Esophagus squamous epithelium (tissue), 5 donors: ENCODE measurements around the gene DCUN1D2. TPM values are rescaled to one million over a fixed set of nuclear protein-coding genes. Genes with fewer than 3 reads are reported as not detected.

ENCODE experiments used
- DNase-seq: peaks from one replicate; lab custom pipeline; 2025; lab: John Stamatoyannopoulos, UW
- H3K27ac ChIP-seq, 4 donors: fragments of 200-600 bp; sonication (generic); one replicate each; pipeline ENCODE4 v1.5.1; 2016 to 2019; ENCODE audit warnings: mild to moderate bottlenecking in 1 of 4
- H3K27me3 ChIP-seq, 4 donors: fragments of 200-600 bp; sonication (generic); 1 replicate in 3 of 4; 2 replicates in 1 of 4; pipeline versions ENCODE4 v1.5.1 to v1.6.0; 2017 to 2021; ENCODE audit warnings: antibody characterized with exemption in 1 of 4
- H3K36me3 ChIP-seq, 3 donors: fragments of 200-600 bp; sonication (generic); one replicate each; pipeline ENCODE4 v1.5.1; 2016 to 2019
- H3K4me1 ChIP-seq, 3 donors: fragments of 200-600 bp; sonication (generic); one replicate each; pipeline ENCODE4 v1.5.1; 2017 to 2019
- H3K4me3 ChIP-seq, 4 donors: fragments of 200-600 bp; sonication (generic); 1 replicate in 3 of 4; 2 replicates in 1 of 4; pipeline ENCODE4 v1.5.1; 2016 to 2019; ENCODE audit warnings: mild to moderate bottlenecking in 2 of 4, moderate library complexity in 1 of 4
- H3K9me3 ChIP-seq, 3 donors: fragments of 200-600 bp; sonication (generic); one replicate each; pipeline ENCODE4 v1.5.1; 2016 to 2019
- CTCF ChIP-seq, 6 experiments: fragments of 450-650 bp in 4 of 6; fragments of 200-600 bp in 2 of 6; sonication (generic) in 2 of 6; IDR thresholded peaks; one replicate each; pipeline ENCODE4 v1.5.1; 2016 to 2019; ENCODE audit warnings: antibody characterized with exemption in 6 of 6, mild to moderate bottlenecking in 4 of 6, moderate library complexity in 4 of 6
- POLR2A ChIP-seq, 4 donors: fragments of 450-650 bp; IDR thresholded peaks; one replicate each; pipeline ENCODE4 v1.6.1; 2017; ENCODE audit warnings: antibody characterized with exemption in 4 of 4, mild to moderate bottlenecking in 4 of 4, moderate library complexity in 3 of 4
- WGBS, 2 donors: methylation state at CpG; one replicate each; pipeline ENCODE4 v1.1.5; 2018; 5-methylcytosine and 5-hydroxymethylcytosine counted together
- intact Hi-C: fragments of 100-400 bp; cut with DNase I; formaldehyde crosslinking; loops from one replicate; pipeline ENCODE4 v1.15.0; 2022
- total RNA-seq, 4 donors: library from RNA; depleted of rRNA; stranded (reverse); fragments of >200 nt; gene quantifications; one replicate each; pipeline ENCODE4 v1.1.0, GENCODE V29; 2016
- donor health status: DM: yes; HTN: yes; CAD: no.

Gene DCUN1D2
- total RNA-seq, 4 donors from 2014 or later, result 4.7 to 14.1 (median 7.7) TPM

GRCh38 chr13:113465300-113465699, 25.2 kb downstream of the DCUN1D2 start:
- intact Hi-C loops, result no loop called here
- Histone ChIP-seq H3K27ac (no peak overlapping the region), H3K27me3 (no peaks in the 10 kb centered on the region), H3K9me3 (no peaks in the 10 kb centered on the region), H3K4me3 (no peak overlapping the region), H3K36me3 (peaks cover 4 to 78% (median 13%) of the 10 kb centered on the region in 3 donors), H3K4me1 (no peaks in the 10 kb centered on the region)
- DNase-seq, result no peak
- TF ChIP-seq CTCF (IDR thresholded peaks at IDR 0.05), result no peak
- TF ChIP-seq POLR2A (IDR thresholded peaks at IDR 0.05), result no peak
- 62 to 76% methylated on average over 4 of the region's 4 CpGs for WGBS, 2 donors

DNA sequence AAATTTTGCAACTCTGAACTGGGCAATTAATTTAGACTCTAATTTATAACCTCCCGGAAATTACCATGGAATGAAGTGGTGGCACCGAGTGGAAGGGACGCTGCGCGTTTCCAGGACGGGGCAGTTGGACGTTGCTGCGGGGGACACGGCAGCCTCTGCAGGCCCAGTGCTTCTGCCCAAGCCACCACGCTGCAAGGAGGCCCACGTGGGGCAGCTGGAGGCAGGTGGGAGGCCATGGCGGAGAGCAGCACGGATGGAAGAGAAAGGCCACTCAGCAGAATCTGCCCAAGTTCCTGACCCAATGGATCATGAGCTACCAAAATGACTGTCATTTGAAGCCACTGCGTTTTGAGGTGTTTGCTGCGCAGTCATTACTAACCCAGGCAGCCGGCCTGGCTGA, 26.0 kb downstream of the DCUN1D2 start:
- Histone ChIP-seq H3K27me3 (no peaks in the 10 kb centered on the region), H3K36me3 (peaks cover 11 to 85% (median 15%) of the 10 kb centered on the region in 3 donors), H3K4me1 (no peaks in the 10 kb centered on the region), H3K9me3 (no peaks in the 10 kb centered on the region), H3K27ac (no peak overlapping the region), H3K4me3 (no peak overlapping the region)
- WGBS, 2 donors, result 90 to 94% methylated on average over 12 to 15 of the region's 16 CpGs
- intact Hi-C loops, result no loop called here
- no peak for TF ChIP-seq POLR2A (IDR thresholded peaks at IDR 0.05)
- TF ChIP-seq CTCF (IDR thresholded peaks at IDR 0.05), result no peak
- no peak for DNase-seq

DNA sequence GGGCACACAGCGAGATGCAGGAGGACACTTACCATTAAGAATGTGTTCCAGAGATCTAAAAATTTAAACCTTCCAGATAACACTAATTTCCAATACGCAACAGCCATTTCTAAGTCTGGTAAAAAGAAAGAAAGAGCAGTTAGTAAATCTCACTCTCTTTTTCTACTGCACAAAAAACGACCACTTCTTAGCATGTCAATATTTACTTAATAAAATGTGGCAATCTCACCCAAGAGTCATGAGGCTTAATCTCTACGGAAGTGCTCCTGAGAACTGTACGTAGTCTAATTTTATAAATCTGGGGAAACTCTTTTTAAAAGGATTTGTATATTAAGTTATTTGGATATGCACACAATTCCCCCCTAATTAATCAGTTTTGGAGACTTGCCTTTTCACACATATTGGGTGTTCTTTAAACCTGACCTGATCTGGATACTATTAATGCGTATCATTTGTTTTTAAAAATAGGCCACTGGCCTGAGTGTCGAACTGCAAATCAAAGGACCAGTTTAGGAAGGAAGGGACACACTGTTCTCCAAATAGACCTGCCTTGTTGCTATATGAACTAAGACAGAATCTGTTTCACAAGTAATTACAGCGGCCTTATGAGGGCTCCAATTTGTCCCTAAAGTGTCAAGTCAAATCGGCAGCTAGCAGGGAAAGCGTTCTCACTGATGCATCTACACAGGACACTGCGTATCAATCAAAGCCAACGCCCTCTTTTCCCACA, 29.3 kb downstream of the DCUN1D2 start:
- H3K27ac ChIP-seq, result no peak overlapping the region
- H3K36me3 ChIP-seq, result peaks cover 20 to 90% (median 25%) of the 10 kb centered on the region in 3 donors
- no peaks in the 10 kb centered on the region for H3K9me3 ChIP-seq
- intact Hi-C loops, result no loop called here
- H3K4me1 ChIP-seq, result no peaks in the 10 kb centered on the region
- TF ChIP-seq POLR2A (IDR thresholded peaks at IDR 0.05), result no peak
- no peak for TF ChIP-seq CTCF (IDR thresholded peaks at IDR 0.05)
- DNase-seq, result no peak
- no peak overlapping the region for H3K4me3 ChIP-seq
- WGBS, 2 donors, result 83 to 88% methylated on average over 12 of the region's 12 CpGs
- no peaks in the 10 kb centered on the region for H3K27me3 ChIP-seq

DNA sequence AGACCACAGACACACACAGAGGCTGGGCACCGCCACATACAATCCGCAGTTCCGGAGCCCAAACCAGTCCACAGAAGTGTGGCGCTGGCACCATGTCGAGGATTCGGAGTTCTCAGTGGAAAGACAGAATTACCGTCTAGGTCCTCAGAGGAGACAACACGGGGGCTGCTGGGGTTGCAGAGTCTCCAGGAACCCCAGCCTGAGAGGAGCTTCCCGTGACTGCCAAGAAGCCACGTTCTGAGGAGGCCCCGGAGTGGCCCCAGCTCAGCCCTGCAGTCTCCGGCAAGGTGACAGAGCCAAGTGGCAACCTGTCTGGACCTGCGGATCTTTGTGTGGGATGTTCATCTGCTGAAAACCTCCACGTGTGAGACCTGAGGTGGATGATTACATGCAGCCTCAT, 29.9 kb downstream of the DCUN1D2 start:
- no peaks in the 10 kb centered on the region for H3K9me3 ChIP-seq
- peaks cover 22 to 90% (median 27%) of the 10 kb centered on the region in 3 donors for H3K36me3 ChIP-seq
- 66 to 68% methylated on average over 5 to 6 of the region's 14 CpGs for WGBS, 2 donors
- no peak overlapping the region for H3K4me3 ChIP-seq
- intact Hi-C loops, result no loop called here
- H3K27me3 ChIP-seq, result no peaks in the 10 kb centered on the region
- no peaks in the 10 kb centered on the region for H3K4me1 ChIP-seq
- no peak for DNase-seq
- TF ChIP-seq CTCF (IDR thresholded peaks at IDR 0.05) (no peak), POLR2A (IDR thresholded peaks at IDR 0.05) (no peak)
- no peak overlapping the region for H3K27ac ChIP-seq

- 86 to 94% methylated on average over 7 to 10 of the region's 14 CpGs for WGBS, 2 donors
- Histone ChIP-seq H3K27ac (no peak overlapping the region), H3K36me3 (peaks cover 22 to 90% (median 27%) of the 10 kb centered on the region in 3 donors), H3K27me3 (no peaks in the 10 kb centered on the region), H3K4me1 (no peaks in the 10 kb centered on the region), H3K4me3 (no peak overlapping the region), H3K9me3 (no peaks in the 10 kb centered on the region)
- TF ChIP-seq CTCF (IDR thresholded peaks at IDR 0.05), result no peak
- no peak for TF ChIP-seq POLR2A (IDR thresholded peaks at IDR 0.05)
- intact Hi-C loops, result no loop called here
- no peak for DNase-seq
These were observed 30.4 kb downstream of the DCUN1D2 start for GRCh38 chr13:113460064-113460555.
